ENCODE results near the gene C5orf24. TPM values are rescaled to one million over a fixed set of nuclear protein-coding genes. Genes with fewer than 3 reads are reported as not detected.

Gene C5orf24
- total RNA-seq = 106 TPM

DNA sequence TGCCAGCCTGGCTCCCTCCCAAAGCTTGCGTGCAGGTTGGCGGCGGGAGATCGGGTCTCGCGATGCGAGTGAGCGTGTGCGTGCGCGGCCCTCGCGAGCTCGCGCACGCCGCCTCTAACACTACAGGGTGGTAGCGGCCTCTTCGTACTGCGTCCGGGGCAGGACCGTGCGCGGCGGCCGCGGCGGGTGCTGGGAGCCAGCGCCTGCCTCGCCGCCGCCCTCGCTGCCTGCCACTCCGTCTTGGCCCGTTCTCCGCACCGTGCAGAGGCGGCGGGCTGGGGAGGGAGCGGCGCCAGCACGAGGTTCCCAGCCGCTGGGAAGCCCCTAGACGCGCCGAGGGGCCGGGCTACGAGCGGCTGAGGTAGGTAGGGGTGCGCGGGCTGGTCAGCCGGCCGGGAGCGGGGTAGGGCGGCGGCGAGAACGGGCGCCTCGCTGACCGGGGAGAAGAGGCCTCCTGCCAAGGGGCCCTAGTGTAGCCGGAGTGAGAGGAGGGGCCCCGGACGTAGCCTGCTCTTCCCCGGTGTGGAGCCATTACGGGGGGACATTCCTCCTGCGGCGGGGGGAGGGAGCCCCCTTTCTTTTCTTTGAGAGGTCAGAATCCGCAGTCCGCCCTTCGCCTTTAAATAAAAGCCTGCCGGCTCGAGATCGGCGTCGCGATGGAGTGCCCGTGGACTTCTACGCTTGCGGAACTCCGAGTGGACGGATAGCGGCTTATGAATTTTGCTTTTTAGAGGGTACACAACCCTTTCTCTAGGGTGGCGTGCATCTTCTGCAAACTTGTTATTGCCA is at the start of gene C5orf24:
Gene C5orf24 (plus strand): TSS at position 117 of the 789 bp plus-strand sequence. CDS start 8,933 bp downstream, outside the sequence.

GRCh38 chr5:134873987-134874830 is 28.4 kb downstream of the C5orf24 start, which contains the start of gene TXNDC15:
TSS of gene TXNDC15 (plus strand) at chr5:134874371. CDS start at chr5:134874428, 57 bp downstream.

GRCh38 chr5:134904610-134905245 is 59.0 kb downstream of the C5orf24 start, which contains the start of gene PCBD2:
TSS of gene PCBD2 (plus strand) at chr5:134905131. CDS start at chr5:134905140, 9 bp downstream.

Other genes starting within 250 kb of the C5orf24 start
- gene SAR1B, start 213.1 kb upstream of the C5orf24 start, total RNA-seq = 48.4 TPM
- 26.1 TPM for gene SEC24A, start 197.2 kb upstream of the C5orf24 start, total RNA-seq
- gene CAMLG, start 107.4 kb upstream of the C5orf24 start, total RNA-seq = 61.8 TPM
- gene DDX46, start 87.2 kb upstream of the C5orf24 start, total RNA-seq = 39.2 TPM
- 105 TPM for gene TXNDC15, start 28.4 kb downstream of the C5orf24 start, total RNA-seq
- 10.4 TPM for gene PCBD2, start 59.2 kb downstream of the C5orf24 start, total RNA-seq
- 0.23 TPM for gene CATSPER3, start 121.9 kb downstream of the C5orf24 start, total RNA-seq
- not detected for gene PITX1, start 188.3 kb downstream of the C5orf24 start, total RNA-seq

Data from diencephalon (tissue), 1 donor.